ENCODE data around the gene ANKDD1A.

The ANKDD1A gene

GRCh38 chr15:64950888-64951287 lies 39.2 kb downstream of the ANKDD1A start:
- Histone ChIP-seq H3K23ac (ENCODE audit: low read length) (no peak overlapping the region), H4K8ac (ENCODE audit: low read depth, low read length) (no peak overlapping the region), H4K5ac (ENCODE audit: low read length) (no peak overlapping the region), H3K4me1 (ENCODE audit: control insufficient read depth, low read depth, low read length) (no peaks in the 10 kb centered on the region), H3K4ac (ENCODE audit: low read depth, low read length) (no peak overlapping the region), H2BK5ac (ENCODE audit: low read length) (no peak overlapping the region), H2AK5ac (ENCODE audit: low read length) (no peak overlapping the region), H2BK15ac (replicated peaks; ENCODE audit: low read depth) (no peak overlapping the region), H3K56ac (ENCODE audit: low read length) (no peak overlapping the region), H3K9ac (ENCODE audit: low read length) (no peak overlapping the region), H3K79me1 (ENCODE audit: low read length) (no peaks in the 10 kb centered on the region), H3K4me3 (ENCODE audit: low read length) (no peak overlapping the region), H3K36me3 (ENCODE audit: control insufficient read depth, insufficient read depth, low read length) (peaks cover 3% of the 10 kb centered on the region), H3K27me3 (ENCODE audit: insufficient read depth, low read length, poor library complexity) (no peaks in the 10 kb centered on the region), H3K4me2 (ENCODE audit: low read length) (no peak overlapping the region), H2BK120ac (ENCODE audit: low read depth, low read length) (no peak overlapping the region), H3K27ac (ENCODE audit: low read depth, low read length) (no peak overlapping the region), H3K79me2 (ENCODE audit: control insufficient read depth, insufficient read depth, low read length) (no peaks in the 10 kb centered on the region), H3K18ac (ENCODE audit: low read length) (no peak overlapping the region)
- DNase-seq = no peak
- WGBS (ENCODE audit: extremely low coverage, insufficient coverage, low lambda C conversion rate) = no CpG with 5 or more reads among the region's 6 CpGs

- no peak for DNase-seq
- Histone ChIP-seq H3K23ac (ENCODE audit: low read length) (no peak overlapping the region), H3K4me2 (ENCODE audit: low read length) (no peak overlapping the region), H3K79me1 (ENCODE audit: low read length) (no peaks in the 10 kb centered on the region), H4K8ac (ENCODE audit: low read depth, low read length) (no peak overlapping the region), H3K18ac (ENCODE audit: low read length) (no peak overlapping the region), H3K36me3 (ENCODE audit: control insufficient read depth, insufficient read depth, low read length) (peaks cover 3% of the 10 kb centered on the region), H3K79me2 (ENCODE audit: control insufficient read depth, insufficient read depth, low read length) (no peaks in the 10 kb centered on the region), H3K56ac (ENCODE audit: low read length) (no peak overlapping the region), H3K27me3 (ENCODE audit: insufficient read depth, low read length, poor library complexity) (no peaks in the 10 kb centered on the region), H4K5ac (ENCODE audit: low read length) (no peak overlapping the region), H3K4me1 (ENCODE audit: control insufficient read depth, low read depth, low read length) (no peaks in the 10 kb centered on the region), H2BK5ac (ENCODE audit: low read length) (no peak overlapping the region), H3K4me3 (ENCODE audit: low read length) (no peak overlapping the region), H3K9ac (ENCODE audit: low read length) (no peak overlapping the region), H2BK15ac (replicated peaks; ENCODE audit: low read depth) (no peak overlapping the region), H2AK5ac (ENCODE audit: low read length) (no peak overlapping the region), H3K27ac (ENCODE audit: low read depth, low read length) (no peak overlapping the region), H3K4ac (ENCODE audit: low read depth, low read length) (no peak overlapping the region), H2BK120ac (ENCODE audit: low read depth, low read length) (no peak overlapping the region)
- no CpG with 5 or more reads among the region's 2 CpGs for WGBS (ENCODE audit: extremely low coverage, insufficient coverage, low lambda C conversion rate)
Measured at GRCh38 chr15:64951777-64952418, 40.2 kb downstream of the ANKDD1A start.

DNA sequence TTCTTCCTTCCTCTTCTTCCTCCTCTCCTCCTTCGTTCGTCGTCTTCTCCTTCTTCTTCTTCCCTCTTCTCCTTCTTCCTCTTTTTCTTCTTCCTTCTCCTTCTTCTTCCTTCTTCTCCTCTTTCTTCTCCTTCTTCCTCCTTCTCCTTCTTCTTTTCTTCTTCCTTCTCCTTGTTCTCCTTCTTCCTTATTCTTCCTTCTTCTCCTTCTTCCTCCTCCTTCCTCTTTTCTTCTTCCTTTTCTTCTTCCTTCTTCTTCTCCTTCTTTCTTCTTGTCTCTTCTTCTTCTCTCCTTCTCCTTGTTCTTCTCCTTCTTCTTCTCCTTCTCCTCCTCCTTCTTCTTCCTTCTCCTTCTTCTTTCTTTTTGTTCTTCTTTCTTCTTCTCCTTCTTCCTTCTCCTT lies 42.7 kb downstream of the ANKDD1A start:
- no peak for DNase-seq
- Histone ChIP-seq H2BK15ac (replicated peaks; ENCODE audit: low read depth) (no peak overlapping the region), H3K27ac (ENCODE audit: low read depth, low read length) (no peak overlapping the region), H4K8ac (ENCODE audit: low read depth, low read length) (no peak overlapping the region), H3K9ac (ENCODE audit: low read length) (no peak overlapping the region), H3K79me1 (ENCODE audit: low read length) (no peaks in the 10 kb centered on the region), H3K18ac (ENCODE audit: low read length) (no peak overlapping the region), H3K27me3 (ENCODE audit: insufficient read depth, low read length, poor library complexity) (no peaks in the 10 kb centered on the region), H2BK5ac (ENCODE audit: low read length) (no peak overlapping the region), H3K4me2 (ENCODE audit: low read length) (no peak overlapping the region), H3K4me1 (ENCODE audit: control insufficient read depth, low read depth, low read length) (no peaks in the 10 kb centered on the region), H3K4ac (ENCODE audit: low read depth, low read length) (no peak overlapping the region), H3K23ac (ENCODE audit: low read length) (no peak overlapping the region), H2BK120ac (ENCODE audit: low read depth, low read length) (no peak overlapping the region), H3K56ac (ENCODE audit: low read length) (no peak overlapping the region), H3K36me3 (ENCODE audit: control insufficient read depth, insufficient read depth, low read length) (peaks cover 4% of the 10 kb centered on the region), H2AK5ac (ENCODE audit: low read length) (no peak overlapping the region), H3K4me3 (ENCODE audit: low read length) (no peak overlapping the region), H4K5ac (ENCODE audit: low read length) (no peak overlapping the region), H3K79me2 (ENCODE audit: control insufficient read depth, insufficient read depth, low read length) (no peaks in the 10 kb centered on the region)
- WGBS (ENCODE audit: extremely low coverage, insufficient coverage, low lambda C conversion rate) = no CpG with 5 or more reads among the region's 3 CpGs

GRCh38 chr15:64959128-64959527 lies 47.4 kb downstream of the ANKDD1A start:
- Histone ChIP-seq H3K4ac (ENCODE audit: low read depth, low read length) (no peak overlapping the region), H3K27me3 (ENCODE audit: insufficient read depth, low read length, poor library complexity) (no peaks in the 10 kb centered on the region), H3K56ac (ENCODE audit: low read length) (no peak overlapping the region), H2AK5ac (ENCODE audit: low read length) (no peak overlapping the region), H3K18ac (ENCODE audit: low read length) (no peak overlapping the region), H3K4me2 (ENCODE audit: low read length) (no peak overlapping the region), H3K79me1 (ENCODE audit: low read length) (no peaks in the 10 kb centered on the region), H2BK120ac (ENCODE audit: low read depth, low read length) (no peak overlapping the region), H3K23ac (ENCODE audit: low read length) (no peak overlapping the region), H4K5ac (ENCODE audit: low read length) (no peak overlapping the region), H2BK5ac (ENCODE audit: low read length) (no peak overlapping the region), H4K8ac (ENCODE audit: low read depth, low read length) (no peak overlapping the region), H3K9ac (ENCODE audit: low read length) (no peak overlapping the region), H3K27ac (ENCODE audit: low read depth, low read length) (no peak overlapping the region), H2BK15ac (replicated peaks; ENCODE audit: low read depth) (no peak overlapping the region), H3K4me1 (ENCODE audit: control insufficient read depth, low read depth, low read length) (no peaks in the 10 kb centered on the region), H3K4me3 (ENCODE audit: low read length) (no peak overlapping the region), H3K79me2 (ENCODE audit: control insufficient read depth, insufficient read depth, low read length) (no peaks in the 10 kb centered on the region), H3K36me3 (ENCODE audit: control insufficient read depth, insufficient read depth, low read length) (peaks cover 10% of the 10 kb centered on the region)
- WGBS (ENCODE audit: extremely low coverage, insufficient coverage, low lambda C conversion rate) = no CpG with 5 or more reads among the region's 9 CpGs
- no peak for DNase-seq

GRCh38 chr15:64960153-64960552 lies 48.5 kb downstream of the ANKDD1A start:
- H3K27me3 ChIP-seq (ENCODE audit: insufficient read depth, low read length, poor library complexity) = no peaks in the 10 kb centered on the region
- H4K8ac ChIP-seq (ENCODE audit: low read depth, low read length) = no peak overlapping the region
- H2AK5ac ChIP-seq (ENCODE audit: low read length) = no peak overlapping the region
- no peak overlapping the region for H3K18ac ChIP-seq (ENCODE audit: low read length)
- H3K4me1 ChIP-seq (ENCODE audit: control insufficient read depth, low read depth, low read length) = no peaks in the 10 kb centered on the region
- H4K5ac ChIP-seq (ENCODE audit: low read length) = no peak overlapping the region
- no peak overlapping the region for H3K4me2 ChIP-seq (ENCODE audit: low read length)
- H3K79me1 ChIP-seq (ENCODE audit: low read length) = no peaks in the 10 kb centered on the region
- H2BK5ac ChIP-seq (ENCODE audit: low read length) = no peak overlapping the region
- no peak overlapping the region for H3K27ac ChIP-seq (ENCODE audit: low read depth, low read length)
- H3K4ac ChIP-seq (ENCODE audit: low read depth, low read length) = no peak overlapping the region
- H3K23ac ChIP-seq (ENCODE audit: low read length) = no peak overlapping the region
- H2BK15ac ChIP-seq (replicated peaks; ENCODE audit: low read depth) = no peak overlapping the region
- no peaks in the 10 kb centered on the region for H3K79me2 ChIP-seq (ENCODE audit: control insufficient read depth, insufficient read depth, low read length)
- DNase-seq = no peak
- no peak overlapping the region for H3K56ac ChIP-seq (ENCODE audit: low read length)
- no peak overlapping the region for H2BK120ac ChIP-seq (ENCODE audit: low read depth, low read length)
- WGBS (ENCODE audit: extremely low coverage, insufficient coverage, low lambda C conversion rate) = no CpG with 5 or more reads among the region's 6 CpGs
- no peak overlapping the region for H3K4me3 ChIP-seq (ENCODE audit: low read length)
- no peak overlapping the region for H3K9ac ChIP-seq (ENCODE audit: low read length)
- peaks cover 13% of the 10 kb centered on the region for H3K36me3 ChIP-seq (ENCODE audit: control insufficient read depth, insufficient read depth, low read length)

DNA sequence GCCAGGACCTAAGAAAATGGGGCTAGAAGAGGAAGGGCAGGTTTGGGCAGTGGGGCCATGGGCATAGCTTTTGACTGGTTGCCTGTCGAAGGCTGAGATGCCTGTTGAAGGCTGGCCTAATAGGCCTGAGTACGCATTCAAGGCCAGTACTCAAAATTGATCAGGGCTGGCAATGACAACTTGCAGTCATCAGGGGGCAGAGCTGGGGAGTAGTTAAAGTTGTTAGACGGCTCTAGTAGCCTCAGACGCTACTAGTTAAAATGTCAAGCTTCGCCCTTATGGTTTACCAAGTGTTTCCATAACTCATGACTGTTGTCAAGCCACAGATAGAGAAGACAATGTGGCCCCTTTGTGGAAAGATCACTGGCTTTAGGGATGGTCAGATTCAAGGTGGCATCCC lies 49.3 kb downstream of the ANKDD1A start:
- H2BK15ac ChIP-seq (replicated peaks; ENCODE audit: low read depth) = no peak overlapping the region
- no peaks in the 10 kb centered on the region for H3K4me1 ChIP-seq (ENCODE audit: control insufficient read depth, low read depth, low read length)
- H3K56ac ChIP-seq (ENCODE audit: low read length) = no peak overlapping the region
- no peak overlapping the region for H3K23ac ChIP-seq (ENCODE audit: low read length)
- H2BK5ac ChIP-seq (ENCODE audit: low read length) = no peak overlapping the region
- H3K79me1 ChIP-seq (ENCODE audit: low read length) = no peaks in the 10 kb centered on the region
- H3K27me3 ChIP-seq (ENCODE audit: insufficient read depth, low read length, poor library complexity) = no peaks in the 10 kb centered on the region
- H3K27ac ChIP-seq (ENCODE audit: low read depth, low read length) = no peak overlapping the region
- H3K4ac ChIP-seq (ENCODE audit: low read depth, low read length) = no peak overlapping the region
- H3K18ac ChIP-seq (ENCODE audit: low read length) = no peak overlapping the region
- H4K8ac ChIP-seq (ENCODE audit: low read depth, low read length) = no peak overlapping the region
- H3K4me3 ChIP-seq (ENCODE audit: low read length) = no peak overlapping the region
- peaks cover 10% of the 10 kb centered on the region for H3K36me3 ChIP-seq (ENCODE audit: control insufficient read depth, insufficient read depth, low read length)
- no peak overlapping the region for H2BK120ac ChIP-seq (ENCODE audit: low read depth, low read length)
- DNase-seq = peak; percentile 22
- no peak overlapping the region for H2AK5ac ChIP-seq (ENCODE audit: low read length)
- no peak overlapping the region for H4K5ac ChIP-seq (ENCODE audit: low read length)
- WGBS (ENCODE audit: extremely low coverage, insufficient coverage, low lambda C conversion rate) = no CpG with 5 or more reads among the region's 5 CpGs
- no peaks in the 10 kb centered on the region for H3K79me2 ChIP-seq (ENCODE audit: control insufficient read depth, insufficient read depth, low read length)
- no peak overlapping the region for H3K4me2 ChIP-seq (ENCODE audit: low read length)
- no peak overlapping the region for H3K9ac ChIP-seq (ENCODE audit: low read length)
